GM18868 (cell line): ENCODE measurements around the gene DDX56.

Experiments used
- ATAC-seq: cut with Tn5 transposase; IDR thresholded peaks from one replicate; pipeline ENCODE4 v1.9.1; 2021; ENCODE audit warnings: mild to moderate bottlenecking, moderate library complexity; ENCODE audit not compliant: unreplicated experiment

The DDX56 gene

DNA sequence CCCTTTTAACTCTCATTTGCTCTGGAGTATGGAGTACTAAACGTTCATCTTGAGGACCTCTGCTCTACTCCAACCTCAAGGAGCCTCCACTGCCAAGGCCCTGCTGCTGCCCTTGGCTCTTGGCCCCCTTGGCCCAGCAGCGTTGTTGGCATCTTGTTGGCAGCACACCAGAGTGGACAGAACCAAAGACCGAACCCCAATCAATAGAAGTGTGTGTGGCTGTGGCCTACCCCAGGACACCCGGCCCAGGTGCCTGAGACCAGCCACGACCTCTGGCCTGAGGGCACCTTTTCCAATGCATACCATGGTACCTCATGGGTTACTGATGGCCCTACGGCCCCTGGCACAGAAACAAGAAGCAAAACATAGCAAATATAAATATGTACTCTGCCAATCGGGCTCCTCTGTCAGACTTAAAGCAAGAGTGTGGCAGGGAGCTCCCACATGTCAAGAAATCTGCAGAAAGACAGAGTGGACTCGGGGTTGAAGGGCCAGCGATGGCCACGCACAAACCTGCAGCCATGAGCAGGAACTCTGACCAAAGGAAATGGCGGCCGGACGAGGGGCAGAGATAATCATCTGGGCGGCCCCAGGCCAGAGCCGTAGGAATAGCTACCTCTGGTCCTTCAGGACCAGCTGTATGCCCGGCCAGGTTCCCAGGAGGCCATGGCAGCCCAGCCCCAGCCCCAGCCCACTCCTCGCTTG lies 35.5 kb downstream of the DDX56 start:
- no peak for ATAC-seq

DNA sequence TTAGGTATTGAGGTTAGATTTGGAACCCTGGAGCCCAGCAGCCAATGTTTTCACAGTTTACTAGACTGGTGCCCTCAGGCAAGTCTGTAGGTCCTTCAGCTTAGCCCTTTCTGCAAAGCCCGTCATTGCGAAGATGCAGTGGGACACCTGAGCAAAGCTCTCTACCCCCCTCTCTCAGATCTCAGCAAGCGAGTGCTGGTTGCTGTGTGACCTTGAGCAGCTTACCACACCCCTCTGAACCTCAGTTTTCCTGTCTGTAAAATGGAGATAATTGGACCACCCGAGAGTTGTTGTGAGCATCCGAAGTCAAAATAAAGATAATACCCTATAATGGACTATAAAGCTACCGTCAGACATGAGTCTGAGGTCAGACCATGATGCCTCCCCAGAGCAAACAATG lies 36.3 kb downstream of the DDX56 start:
- no peak for ATAC-seq

DNA sequence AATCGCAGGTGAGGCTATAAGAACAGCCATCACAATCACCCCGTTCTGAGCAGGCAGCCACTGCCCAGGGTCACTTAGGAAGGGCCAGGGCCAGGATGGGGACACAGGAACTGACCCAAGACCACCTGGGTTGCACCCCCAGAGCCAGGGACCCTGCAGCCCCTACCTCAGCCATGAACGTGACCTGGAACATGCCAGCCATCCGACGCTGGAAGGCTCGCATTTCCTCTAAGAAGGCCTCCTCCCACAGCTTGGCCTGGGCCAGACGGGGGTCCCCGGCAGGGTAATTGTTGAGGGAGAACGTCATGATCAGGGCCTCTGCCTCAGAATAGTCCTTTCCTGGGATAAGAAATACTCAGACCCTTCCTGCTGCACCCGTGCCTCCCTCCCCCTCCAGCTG lies 37.6 kb downstream of the DDX56 start:
- ATAC-seq: no peak

DNA sequence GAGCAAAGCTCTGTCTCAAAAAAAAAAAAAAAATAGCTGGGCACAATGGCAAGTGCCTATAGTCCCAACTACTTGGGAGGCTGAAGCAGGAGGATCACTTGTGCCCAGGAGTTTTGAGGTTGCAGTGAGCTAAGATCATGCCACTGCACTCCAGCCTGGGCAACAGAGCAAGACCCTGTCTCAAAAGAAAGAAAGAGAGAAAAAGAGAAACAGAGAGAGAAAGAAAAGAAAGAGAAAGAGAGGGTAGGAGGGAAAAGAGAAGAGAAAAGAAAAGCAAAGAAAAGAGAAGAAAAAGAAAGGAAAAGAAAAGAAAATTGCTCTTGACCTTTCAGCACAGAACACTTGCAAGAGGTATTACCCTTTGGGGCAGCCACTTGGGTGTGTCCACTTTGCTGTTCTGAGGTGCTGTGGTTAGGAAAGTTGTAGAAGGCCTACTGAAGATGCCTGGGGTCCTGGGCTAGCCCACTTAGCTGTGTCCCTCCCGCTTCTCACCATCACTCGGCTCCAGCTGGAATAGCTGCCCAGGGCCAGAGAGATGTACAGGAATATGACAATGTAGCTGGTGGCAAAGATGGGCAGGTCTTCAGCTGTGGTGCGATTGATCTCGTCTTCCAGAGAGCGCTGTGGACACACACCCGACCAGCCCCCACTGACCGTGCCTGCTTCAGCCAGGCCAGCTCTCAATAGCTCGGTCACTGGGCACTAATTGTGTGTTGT lies 38.2 kb downstream of the DDX56 start:
- no peak for ATAC-seq

DNA sequence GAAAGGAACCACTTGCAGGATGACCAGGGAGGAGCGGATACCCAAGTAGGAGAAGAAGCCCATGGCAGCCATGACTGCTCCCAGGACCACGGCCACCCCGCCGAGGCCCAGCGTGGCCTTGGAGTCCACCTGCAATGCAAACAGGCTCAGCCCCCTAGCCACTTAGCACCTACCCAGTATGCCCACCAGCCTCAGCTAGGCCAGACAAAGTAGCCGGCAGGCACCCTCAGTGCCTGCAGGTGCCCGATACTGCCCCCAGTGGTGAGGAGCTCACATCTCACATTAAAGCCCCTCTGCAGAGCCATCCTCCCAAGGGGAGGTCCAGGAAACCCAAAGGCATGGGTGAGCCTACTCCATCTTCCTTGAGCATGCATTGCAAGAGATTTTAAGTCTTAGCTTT lies 39.2 kb downstream of the DDX56 start:
- peak; percentile 67 for ATAC-seq

DNA sequence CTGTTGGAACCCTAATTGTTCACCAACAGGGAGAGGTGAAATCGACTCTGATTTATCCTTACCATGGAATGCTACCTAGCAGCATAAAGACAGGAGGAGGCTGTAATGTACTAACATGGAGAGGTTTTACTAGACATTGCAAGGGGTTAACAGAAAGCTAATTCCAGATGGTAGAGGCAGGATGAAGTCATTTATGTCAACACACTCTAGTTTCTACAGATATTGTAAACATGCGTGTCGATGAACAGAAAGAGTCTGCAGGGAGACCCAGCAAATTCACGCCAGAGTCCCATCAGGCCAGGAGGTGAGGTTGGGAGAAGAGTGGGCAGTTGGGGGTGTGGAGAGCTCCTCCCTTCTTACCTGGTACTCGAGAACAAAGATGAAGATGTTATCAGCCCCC lies 39.6 kb downstream of the DDX56 start:
- ATAC-seq: no peak

DNA sequence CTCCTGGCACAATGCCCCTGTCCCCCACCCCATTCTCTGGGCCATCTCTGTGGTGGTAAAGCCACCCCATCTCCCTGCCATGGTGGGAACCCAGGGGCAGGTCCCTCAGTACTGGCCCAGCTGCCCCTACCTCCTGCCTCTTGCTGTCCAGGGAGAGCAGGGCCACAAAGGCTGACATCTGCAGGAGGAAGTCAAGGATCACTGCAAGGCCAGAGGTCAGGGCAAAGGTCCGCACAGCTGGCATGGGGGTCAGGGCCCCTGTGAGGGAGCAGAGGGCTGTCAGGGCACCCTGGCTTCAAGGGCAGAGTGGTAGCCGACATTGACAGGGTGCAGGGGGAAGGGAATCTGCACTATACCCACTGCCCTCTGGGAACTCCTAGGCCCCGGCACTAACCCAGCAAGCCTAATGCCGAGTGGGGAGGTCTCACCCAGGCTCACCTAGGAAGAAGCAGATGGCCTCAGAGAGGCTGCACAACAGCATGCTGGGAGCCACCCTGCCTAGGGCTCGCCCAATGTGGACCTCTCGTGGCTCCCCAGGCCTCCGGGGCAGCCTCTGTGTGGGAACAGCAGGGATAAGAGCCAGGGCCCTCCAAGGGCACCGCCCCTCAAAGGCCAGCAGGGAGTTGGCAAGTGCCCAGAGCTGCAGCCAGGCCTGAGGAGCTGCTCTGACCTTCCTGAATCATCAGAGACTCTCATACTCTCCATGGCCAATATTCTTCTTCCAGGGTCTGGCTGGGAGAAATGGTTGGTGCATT lies 40.2 kb downstream of the DDX56 start:
- no peak for ATAC-seq

DNA sequence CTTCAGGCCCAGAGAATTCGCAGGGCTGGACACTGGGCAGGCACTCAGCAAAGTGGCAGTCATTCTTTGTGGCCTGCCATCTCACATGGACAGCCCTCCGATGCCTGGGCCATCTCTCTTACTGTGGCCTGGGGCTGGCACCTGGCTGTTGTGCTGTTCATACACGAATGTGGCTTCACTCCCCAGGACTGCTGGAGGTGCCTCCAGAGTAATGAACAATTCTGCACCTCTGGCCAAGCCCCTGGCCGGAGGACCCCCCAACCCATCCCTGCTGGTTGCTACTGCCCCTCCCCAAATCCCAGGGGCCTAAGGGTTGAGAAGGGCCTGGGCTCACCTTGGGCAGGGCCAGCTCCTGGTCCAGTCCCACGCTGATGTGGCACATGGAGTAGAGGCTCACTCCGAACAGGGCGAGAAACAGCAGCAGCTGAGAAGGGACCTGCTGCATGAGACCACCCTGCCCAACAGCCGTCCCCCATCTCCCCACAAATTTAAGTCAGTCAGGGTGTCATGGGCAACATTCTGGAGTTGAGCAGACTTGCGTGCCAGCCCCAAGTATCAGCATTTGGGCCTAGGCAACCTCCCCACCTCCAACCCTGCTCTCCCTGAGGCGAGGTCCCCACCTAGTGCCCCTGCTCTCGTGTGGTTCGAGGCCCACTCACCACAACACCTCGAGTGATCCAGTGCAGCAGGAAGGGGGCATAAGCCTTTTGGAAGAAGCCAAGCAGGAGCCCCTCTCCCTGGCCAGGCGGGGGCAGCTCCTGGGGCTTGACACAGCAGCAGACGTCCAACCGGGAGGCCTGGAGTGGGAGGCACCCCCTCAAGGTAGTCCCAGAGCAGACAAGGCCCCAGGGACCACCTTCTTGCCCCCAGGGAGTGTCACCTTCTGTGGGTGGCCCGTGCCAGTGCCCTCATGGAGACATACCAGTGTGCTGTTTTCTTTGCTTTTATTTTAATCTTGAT lies 42.0 kb downstream of the DDX56 start:
- no peak for ATAC-seq

DNA sequence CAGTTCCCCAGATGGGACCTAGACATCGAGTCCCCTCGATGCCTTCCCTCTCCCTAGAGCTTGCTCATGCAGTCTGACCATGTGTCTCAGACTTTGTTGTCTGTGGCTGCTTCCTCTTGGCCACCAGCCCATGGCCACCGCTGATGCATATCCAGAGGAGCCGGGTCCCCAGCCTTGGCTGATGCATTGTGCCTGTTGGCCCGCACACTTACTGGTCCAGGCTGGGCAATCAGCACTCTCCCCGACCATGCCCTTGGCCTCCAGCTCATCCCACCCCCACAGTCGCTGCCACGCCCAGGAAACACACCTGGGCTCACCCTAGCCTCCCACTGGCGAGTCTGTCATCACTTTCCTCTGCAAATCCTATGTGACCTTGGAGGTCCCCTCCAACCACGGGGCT lies 42.7 kb downstream of the DDX56 start:
- ATAC-seq: no peak

DNA sequence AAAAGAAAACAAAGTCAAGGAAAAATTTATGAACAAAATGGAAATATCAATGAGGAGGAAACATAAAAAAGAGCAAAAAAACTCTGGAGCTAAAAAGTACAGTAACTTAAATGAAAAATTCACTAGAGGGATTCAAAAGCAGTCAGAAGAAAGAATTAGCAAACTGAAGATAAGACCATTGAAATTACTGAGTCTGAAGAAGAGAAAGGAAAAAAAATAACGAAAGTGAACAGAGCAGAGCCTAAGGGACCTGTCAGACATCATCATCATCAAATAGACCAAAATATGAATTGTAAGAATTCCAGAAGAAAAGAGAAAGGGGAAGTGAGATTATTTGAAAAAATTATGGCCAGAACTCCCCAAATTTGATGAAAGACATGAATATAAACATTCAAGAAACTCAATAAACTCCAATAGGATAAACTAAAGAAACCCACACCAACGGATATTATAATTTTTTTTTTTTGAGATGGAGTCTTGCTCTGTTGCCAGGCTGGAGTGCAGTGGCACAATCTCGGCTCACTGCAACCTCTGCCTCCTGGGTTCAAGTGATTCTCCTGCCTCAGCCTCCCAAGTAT lies 48.8 kb downstream of the DDX56 start:
- ATAC-seq: no peak

DNA sequence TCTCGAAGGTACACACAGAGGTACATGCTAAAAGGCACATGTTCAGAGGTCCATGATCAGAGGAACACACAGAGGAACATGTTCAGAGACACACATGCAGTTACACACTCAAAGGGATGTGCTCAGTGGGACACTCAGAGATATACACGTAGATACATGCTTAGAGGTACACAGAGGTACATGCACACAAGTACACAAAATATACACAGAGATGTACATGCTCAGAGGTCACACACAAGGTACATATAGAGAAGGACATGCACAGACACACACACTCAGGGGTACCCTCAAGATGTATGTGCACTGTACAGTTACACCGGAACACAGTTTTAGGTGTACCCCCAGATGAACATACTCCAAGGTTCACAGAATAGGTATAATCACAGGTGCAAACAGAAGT lies 51.4 kb downstream of the DDX56 start:
- ATAC-seq: no peak

DNA sequence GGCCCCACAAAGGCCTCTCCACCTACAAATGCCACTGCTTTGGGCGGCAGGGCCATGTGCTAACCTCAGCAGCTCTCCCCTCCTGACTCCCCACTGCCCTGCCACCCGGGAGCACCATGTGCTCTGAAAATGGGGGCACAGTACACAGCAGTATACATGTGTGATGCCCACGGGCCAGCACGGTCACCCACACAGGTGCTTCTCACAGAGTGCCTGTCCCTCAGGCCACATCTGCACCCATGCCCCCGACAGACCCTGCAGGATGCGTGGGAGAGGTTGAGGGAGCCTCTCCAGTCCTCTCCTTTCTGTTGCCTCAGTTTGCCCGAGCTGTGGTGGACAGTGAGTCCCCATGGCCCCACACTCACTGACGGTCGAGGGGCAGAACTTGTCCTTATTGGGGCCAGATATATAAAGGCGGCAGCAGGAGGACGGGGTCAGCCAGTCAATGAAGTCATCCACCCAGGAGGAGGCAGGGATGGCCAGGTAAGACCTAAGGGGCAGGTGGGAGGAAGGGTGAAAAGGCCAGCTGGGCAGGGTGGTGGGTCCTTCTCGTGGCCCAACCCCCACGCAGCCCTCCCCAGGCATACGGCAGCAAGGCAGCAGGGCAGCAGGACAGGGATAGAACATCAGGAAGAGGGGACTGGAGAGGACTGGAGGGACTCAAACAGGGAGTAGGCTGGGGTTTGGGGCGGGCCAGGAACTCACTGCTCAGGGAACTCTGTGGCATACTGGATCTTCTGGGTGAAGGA lies 52.2 kb downstream of the DDX56 start:
- ATAC-seq: no peak

DNA sequence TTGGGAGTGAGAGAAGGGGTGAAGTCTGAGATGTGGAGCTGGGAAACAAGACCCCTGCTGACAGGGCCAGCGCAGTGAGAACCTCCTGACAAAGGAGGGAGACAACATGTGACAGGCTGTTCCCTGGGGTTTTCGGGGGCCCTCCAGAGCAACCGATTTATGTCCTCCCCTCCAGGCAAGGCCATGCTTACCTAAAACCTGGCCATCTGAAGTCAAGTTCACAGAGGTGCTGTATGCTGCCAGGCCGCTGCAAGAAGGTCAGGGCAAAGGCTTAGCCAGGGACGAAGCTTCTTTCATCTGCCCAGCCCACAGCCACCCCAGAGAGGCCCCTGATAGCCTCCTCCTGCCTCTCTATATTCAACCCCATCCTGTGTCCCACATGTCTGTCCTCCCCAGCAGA lies 53.1 kb downstream of the DDX56 start:
- no peak for ATAC-seq

DNA sequence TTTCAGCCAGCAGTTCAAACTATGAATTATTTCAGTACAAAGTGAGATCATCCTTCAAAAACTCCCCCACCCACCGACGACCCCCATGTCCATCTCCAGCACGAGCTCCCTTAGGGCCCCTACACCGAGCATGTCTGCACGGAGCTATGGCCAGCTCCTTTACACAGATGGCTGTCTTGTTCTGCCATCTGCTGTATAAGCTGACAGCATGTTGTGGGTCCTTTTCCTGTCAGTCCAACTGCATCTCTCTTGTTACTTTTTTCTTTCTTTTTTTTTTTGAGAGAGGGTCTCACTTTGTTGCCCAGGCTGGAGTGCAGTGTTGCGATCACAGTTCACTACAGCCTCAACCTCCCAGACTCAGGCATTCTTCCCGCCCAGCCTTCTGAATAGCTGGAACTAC lies 54.2 kb downstream of the DDX56 start:
- ATAC-seq: no peak

DNA sequence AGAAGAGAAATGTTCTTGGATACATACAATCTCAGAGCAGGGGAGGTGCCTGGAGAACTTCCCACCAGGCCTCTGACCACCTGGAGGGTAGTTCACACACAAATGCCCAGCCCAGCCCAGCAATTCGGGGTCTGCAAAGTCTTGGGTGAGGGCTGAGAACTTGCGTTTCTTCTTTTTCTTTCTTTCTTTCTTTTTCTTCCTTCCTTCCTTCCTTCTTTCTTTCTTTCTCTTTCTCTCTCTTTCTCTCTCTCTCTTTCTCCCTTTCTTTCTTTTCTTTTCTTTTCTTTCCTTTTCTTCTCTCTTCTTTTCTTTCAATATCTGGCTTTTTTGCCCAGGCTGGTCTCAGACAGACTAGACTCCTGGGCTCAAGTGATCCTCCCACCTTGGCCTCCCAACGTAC lies 54.9 kb downstream of the DDX56 start:
- no peak for ATAC-seq

DNA sequence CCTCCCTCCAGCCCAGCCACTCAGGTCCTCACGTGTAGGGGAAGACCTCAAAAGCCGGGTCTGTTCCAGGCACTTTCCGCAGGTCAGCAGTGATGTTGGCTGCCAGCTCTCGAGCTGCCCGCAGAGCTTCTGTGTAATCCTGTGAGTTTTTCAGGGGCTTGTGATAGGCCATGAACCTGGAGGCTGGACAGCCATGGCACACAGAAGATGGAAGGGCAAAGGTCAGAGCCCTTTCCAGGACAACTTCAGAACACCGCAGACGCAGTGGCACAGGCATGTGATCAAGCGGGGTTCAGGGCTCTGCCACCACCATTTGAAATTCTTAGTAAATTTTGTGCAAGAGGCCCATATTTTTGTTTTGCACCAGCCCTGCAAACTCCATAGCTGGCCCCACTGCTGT lies 56.5 kb downstream of the DDX56 start:
- no peak for ATAC-seq
